Activated naive CD4-positive, alpha-beta T cell (primary cell): ENCODE measurements around the gene C12orf42.

Source experiments
- DNase-seq, 4 experiments: peaks; one replicate each; lab custom pipeline; 2025; lab: John Stamatoyannopoulos, UW

Gene C12orf42

DNA sequence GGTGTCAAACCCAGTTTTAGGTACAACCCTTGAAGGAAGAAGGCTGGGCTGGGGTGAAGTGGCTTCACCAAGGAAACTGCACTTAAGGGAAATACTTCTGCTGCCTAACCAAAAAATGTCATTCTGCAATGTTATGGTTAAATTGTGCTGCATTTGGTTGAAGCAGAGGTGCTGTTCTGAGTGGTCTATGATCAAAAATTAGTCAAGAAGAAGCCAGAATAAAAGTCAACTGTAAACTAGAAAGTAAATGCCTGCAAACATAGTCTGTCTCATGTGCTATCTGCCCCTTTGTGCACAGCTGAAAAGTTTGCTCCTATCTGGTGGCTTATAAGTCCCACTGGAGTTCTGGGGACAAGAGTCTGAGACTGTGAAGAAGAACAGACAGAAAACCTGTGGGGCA lies 158.8 kb downstream of the C12orf42 start:
- no peak for DNase-seq

DNA sequence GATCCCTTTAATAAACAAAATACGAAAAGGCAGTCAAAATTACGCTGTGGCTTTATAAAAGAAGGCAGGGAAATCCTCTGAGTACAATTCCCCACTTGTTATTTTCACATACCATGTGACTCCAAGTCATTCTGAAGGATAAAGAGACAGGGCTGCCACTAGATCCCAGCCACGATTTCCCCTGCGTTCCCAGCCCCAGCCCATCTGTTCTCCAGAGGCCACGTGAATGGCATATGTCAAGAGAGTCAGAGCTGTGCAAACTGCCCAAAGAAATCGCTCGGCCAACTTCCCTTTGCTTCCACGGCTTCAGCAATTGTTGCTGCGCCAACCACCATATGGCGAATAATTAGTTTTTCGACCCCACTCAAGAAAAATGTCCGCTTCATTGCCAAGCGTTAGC lies 161.3 kb downstream of the C12orf42 start:
- no peak for DNase-seq

DNA sequence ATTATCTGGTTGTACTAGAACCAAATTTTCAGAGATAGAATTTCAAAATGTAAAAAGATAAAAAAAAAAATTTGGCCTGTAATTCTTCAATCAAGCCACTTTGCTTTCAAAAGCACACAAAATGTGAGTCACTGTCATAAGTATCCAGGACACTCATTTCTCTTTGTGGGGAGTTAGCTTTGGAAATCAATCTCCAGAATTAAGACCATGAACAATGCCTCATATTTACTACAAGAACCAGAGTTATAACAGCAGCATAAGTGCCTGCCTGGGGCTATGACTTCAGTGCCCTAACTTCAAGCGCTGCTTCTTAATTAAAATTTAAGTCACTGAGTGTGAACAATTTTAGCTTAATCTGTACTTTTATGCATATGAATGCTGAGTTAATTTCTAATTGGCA lies 162.1 kb downstream of the C12orf42 start:
- no peak for DNase-seq

DNA sequence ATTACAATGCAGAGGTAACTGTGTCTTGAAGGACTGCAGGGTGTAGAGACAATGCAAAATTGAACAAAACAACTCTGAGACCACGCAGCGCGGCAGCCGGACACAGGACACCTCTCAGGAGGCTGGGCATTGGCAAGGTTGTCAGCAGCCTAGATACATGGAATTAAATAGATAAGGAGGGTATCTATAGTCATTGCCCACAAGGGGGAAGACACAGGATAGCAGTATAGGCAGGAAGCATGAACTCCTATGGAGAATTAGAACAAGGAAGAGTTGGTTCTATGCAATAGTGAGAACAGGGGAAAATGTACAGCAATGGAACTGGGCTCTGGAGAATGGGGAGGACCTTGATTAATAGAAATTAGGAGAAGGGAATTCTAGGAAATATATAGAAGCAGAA lies 164.1 kb downstream of the C12orf42 start:
- no peak for DNase-seq

DNA sequence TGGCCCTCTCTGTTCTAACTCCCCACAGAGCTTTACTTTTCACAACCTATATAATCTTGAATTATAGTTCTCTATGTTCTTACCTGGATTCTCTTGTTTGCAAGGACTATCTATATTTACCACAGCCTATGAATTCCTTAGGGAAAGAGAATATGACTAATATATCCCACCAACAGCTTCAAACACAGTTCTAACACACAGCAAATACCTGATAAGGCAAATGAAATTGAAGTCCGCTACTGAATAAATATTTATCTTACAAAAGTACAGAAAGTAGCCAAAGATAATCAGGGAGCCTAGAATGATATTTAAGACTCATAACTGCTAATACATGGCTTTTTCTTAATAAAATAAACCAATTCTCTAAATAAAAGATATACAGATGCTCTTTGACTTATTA lies 165.1 kb downstream of the C12orf42 start:
- no peak for DNase-seq

DNA sequence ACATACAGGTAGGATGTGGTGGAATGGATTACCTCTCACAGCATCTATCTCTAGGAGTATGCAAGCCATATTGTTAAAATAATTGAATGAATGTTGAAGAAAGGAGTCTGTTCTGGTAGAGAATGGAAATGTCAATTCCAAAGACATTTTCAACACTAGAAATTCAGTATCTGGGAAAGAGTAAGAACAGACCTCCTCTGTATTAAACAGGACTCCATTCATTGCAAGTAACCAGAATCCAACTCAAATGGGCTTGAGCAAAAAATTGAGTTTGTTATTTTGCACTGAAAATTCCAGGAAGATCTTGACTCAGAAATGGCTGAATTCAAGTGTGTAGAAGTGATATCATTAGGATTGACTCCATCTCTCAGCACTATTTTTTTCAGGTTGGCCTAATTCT lies 168.1 kb downstream of the C12orf42 start:
- DNase-seq: no peak

DNA sequence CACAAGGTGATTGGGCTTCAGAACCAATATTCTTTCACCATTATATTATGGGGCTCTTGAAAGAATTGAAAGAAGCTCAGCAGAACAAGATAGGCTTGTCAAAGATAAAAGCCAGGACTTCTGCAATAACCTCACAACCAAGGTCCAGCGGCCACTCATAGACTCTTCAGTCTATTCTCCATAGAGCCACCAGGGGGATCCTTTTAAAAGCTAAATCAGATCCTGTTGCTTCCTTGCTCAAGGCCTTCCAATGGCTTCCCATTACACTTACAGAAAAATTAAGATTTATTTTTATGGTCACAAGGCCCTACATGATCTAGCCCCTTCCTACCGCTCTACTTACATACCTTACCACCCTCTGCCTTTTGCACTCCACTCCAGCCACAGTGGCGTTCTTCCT lies 169.6 kb downstream of the C12orf42 start:
- DNase-seq: no peak

DNA sequence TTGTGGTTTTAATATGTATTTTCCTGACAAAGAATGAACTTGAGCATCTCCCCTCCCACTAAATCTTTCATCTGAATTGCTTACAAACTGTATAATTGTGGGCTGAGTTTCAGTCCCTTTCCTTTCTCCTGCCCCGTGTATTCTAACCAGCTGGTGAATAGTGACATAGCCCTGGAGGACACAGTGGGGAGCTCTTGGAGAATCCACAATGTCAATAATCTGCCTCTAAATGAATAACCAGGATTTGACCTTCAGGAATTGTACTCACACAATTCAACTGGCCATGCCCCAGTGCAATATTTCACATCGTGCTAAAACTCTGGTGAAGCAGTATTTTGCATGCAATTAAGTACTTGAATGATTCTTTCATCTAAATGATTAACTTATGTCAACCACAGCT lies 177.2 kb downstream of the C12orf42 start:
- DNase-seq: no peak

DNA sequence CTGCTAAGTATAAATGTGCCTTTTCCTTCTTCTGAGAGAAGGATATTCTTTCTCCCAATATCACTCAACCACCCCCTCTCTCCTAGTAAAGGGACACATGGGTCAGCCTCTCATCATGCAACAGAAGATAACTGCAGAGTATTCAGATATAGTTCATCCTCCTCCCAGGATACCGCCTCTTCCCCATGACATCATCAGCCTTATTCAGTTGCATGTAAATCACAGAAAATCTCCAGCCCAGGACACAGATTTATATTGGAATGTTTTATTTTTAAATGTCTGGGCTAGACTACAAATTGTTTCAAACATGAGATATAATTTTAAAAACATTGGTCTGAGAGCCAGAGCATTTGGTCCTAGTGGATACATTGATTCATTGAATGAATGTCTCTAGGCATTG lies 178.5 kb downstream of the C12orf42 start:
- no peak for DNase-seq

DNA sequence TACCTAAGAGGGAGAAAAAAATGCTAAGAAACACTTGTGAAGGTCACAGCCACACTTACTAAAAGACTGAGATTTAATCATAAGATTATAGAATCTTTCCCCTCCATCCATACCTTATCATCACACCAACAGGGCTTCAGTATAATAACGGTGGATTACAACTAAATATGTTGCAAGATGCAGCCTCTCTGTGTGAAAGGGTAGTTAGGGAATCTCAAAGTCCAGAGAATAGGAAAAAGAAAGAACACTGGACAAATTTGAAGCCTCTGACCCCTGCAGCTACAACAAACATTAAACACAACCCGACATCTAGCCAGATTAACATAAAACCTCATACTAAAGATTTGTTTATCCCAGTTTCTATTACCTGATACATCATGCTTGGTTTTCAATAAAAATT lies 181.0 kb downstream of the C12orf42 start:
- no peak for DNase-seq

DNA sequence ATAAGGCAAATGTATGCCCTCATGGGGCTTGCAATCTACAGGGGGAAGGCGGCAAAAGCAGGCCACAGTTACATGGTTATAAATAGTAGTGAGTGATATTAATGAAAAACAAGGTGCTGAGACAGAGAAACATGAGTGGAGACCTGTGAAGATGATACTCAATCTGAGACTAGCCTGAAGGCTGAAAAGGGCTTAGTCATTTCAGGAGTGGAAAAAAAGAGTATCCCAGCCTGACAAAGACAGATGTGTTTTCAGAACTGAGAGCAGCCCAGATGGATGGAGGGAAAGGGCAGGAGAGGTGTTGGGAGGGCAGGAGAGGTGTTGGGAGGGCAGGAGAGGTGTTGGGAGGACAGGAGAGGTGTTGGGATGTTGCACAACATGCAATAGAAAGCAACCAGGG lies 181.9 kb downstream of the C12orf42 start:
- DNase-seq: no peak

DNA sequence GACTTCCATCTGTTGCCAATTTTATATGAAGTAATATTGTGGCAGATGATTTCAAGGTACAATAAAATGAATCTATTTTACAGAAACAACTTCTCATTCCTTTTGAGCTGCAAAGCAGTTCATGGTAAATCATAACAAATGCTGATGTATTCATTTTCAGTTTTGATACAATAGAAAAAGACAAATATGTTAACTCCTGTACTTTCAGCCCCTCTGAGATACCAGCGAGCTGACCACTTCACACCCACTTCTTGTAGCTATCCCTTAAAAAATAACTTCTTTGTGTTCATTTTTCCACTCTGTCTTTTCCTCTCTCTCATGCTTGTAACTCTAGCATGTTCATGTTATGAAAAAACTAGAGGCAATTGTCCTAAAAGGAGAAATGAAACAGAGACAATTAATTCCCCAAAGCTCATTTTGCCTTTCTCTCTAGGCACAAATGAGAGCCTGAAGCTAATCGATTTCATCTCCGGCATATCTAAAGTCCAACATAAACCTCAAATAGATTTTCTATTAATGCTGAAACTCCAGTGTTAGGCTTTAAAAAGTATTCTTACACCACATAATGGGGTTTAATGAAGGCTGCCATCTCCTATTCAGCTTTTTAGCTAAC lies 182.9 kb downstream of the C12orf42 start:
- no peak for DNase-seq

DNA sequence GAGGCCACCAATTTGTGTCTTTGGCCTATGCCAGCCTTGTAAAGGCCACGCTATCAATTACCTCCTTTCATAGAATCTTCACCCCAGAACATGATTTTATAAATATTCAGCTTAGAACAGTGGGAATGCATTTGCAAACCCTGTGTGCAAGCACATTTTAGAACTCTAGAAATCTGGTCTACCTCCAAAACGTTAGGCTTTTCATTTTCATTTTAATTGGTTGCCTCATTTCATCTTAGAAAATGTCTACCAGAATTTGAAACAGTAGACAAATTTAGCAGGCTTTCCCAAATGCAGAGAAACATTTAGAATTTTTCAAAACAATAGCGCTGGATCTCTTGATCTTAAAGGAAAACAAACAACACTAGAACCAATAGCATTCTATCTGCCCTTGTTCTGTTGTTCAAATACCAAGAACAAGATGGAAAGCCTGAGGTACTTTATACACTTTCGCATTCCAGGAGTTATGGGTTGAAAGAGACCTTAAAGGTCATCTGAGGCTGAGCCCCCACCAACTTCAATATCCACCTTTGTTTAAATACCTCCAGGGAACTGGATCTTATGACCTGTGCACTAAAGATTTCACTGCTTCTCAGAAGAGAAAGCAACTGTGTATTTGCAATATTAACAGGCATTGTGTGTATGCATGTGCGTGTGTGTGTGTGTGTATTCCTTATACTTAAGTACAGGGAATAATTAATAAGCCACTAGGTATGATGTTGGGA lies 185.1 kb downstream of the C12orf42 start:
- DNase-seq: no peak

DNA sequence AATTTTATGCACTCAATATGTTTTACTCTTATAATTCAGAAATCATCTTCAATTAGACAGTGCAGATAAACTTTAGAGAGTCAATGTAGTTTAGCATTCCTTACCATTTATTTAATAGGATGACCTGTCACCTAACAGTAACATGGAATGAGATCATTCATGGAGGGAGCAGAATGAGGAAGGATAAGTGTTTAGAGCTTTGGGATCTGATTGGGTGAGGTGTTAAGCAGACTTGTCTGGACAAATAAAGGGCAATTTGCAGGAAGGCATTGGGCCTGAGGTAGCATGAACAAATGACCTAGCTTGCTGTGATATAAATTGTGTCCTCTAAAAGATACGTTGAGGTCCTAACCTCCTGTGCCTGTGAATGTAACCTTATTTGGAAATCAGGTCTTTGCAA lies 187.4 kb downstream of the C12orf42 start:
- DNase-seq: no peak

DNA sequence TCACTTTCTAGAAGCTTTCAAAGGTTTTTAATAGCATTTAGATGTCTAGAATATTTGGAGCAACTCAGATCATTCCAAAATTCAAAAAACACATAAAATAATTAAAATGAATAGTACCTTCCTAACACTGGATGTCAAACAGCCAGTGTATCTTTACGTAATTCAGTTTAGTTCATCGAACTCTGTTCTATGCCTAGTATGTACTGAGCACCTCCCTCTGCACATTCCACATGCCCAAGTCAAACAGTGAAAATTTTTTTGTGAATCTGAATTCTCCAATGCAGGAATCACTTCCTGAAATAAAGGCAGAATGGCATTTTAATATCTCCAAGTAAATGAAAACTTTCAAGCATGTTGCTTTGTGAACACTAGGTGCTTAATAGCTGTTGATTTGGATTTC lies 192.3 kb downstream of the C12orf42 start:
- DNase-seq: no peak

DNA sequence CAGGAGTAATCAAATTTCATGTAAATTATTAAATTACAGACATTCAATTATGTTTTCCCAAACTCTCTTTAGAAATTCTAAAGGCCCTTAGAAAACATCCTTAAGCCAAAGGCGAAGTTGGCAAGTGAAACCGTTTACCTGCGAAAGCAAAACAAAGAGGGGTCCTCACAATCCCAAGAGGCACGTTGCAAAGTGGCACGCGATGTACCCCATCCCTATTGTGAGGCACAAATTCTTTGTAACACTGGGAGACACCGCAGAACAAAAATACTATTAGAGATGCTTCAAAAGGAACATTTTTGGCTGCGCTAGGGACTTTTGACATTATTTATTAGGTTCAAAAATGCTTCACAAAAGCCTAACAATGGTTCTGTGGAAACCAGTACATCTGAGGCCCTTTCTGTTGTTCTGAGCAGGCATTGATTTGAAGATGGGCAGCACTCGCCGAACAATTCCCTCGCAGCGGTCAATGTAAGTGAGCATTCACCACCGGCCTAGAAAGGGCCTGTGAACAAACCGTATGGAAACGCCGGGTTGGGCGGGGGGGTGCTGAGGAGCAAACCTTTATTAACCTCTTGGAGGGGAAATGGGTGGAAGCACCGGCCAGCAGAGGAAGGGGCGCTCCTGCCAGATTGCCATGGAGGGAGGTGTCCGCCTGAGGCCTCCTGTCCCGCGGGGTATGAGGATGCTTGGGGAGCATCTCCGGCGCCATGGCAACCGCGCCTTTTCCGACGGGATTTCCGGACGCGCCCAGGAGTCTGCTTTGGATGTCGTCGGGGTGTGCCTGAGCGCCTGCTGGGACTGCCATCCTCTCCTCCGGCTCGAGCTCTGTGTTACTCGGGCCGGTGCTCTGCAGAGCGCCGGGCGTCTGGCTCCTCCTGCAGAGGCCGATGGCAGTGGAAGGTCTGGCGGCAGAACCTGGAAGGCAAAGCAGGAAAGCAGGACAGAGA lies 193.9 kb downstream of the C12orf42 start:
- DNase-seq: no peak

DNA sequence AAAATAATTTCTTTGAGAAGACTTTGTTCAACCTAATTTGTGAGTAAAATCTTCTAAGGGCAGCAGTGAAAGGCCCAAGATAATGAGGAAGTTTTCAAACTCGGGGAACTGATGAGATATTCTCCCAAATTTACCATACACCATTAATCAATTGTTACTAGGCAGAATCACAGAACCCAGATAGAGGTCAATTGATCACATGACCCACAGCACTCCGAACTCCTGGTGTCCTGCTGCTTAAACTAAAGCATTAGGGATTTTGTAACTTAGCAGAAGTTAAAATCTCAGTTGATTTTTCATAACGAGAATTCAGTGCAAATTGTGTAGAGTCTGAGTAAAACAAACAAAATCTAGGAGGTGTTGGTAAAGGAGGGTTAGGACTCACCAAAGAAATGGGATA lies 207.8 kb downstream of the C12orf42 start:
- no peak for DNase-seq

DNA sequence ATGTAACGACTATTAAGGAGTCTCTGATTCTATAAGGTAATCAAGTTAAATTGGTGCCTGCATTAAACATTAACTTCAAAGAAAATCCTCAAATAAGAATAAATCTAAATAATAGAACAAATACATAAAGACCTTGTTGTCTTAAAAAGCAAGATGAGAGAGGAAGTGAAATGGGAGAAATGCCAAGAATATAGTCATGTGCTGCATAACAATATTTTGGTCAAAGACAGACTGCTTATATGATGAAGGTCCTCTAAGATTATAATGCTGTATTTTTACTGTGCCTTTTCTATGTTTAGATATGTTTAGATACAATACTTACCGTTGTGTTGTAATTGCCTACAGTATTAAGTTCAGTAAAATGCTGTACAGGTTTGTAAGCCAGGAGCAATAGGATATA lies 213.6 kb downstream of the C12orf42 start:
- no peak for DNase-seq

DNA sequence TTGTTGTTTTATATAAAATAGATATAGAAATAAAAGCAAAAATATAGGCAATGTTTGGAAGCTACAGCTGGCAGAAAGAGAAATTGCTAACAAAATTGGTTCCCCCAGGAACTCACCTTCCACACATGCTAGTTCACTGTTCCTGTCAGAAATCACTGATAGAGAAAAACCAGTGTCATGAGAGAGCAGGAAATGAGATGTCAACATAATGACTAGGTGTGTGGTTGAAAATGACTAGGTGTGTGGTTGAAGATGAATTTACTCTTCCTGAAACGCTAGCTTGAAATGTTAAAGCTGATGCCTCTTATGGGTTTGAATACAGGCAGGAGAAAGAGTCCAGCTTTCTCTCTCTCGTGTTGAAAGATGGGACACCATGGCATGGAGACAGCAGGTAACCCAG lies 216.3 kb downstream of the C12orf42 start:
- DNase-seq: no peak

DNA sequence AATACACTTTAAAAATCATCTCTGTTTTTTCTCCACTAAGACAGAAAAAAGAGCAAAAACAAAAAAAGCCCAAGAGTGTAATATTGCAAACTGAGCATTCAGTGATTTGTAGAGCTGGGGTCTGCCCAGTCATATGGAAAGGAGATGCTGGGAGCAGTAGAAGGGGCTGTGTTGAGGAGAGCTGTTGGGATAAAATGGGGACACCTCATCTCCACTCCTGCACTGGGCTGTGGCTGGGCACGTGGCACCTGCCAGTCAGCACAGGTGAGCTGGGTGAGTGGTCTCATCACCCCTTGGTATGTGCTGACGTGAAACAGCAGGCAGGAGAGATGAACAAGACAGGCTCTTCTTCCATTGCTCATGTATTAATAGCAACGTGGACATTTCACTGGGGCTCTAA lies 217.4 kb downstream of the C12orf42 start:
- no peak for DNase-seq

DNA sequence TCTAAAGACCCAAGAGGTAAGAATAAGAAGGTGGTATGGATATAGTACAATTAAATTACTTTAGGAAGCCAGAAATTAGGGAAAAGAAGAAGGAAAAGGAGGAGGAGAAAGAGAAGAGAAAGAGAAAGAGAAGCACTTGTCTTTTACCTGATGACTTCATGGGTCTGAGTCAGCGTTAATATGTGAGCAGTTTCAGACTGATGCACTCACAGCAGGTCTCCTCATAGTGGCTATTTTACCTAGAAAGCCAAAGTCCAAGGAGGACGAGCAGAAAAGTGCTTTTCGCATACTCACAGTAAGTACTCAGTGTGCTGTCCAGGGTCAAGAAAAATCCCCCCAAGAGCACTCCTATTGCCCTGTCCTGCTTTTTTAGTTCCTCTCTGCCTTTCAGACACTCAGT lies 222.1 kb downstream of the C12orf42 start:
- no peak for DNase-seq

DNA sequence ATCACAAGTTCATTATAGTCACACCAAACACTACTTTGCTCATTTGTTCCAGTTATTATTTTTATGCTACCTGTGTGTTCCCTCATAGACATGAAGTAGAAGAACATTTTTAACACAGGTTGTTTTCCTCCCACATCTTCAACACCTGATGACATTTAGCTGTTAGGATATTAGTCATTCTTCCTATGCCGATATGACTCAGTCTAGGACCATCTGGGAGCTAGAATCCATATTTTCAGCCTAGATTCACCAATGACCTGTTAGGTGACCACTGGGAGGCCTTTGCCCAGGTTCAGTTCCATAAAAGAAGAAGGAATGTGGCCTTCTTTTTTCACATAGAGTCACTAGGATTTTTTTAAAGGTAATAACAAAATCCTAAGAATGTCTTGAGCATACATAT lies 222.8 kb downstream of the C12orf42 start:
- DNase-seq: no peak

DNA sequence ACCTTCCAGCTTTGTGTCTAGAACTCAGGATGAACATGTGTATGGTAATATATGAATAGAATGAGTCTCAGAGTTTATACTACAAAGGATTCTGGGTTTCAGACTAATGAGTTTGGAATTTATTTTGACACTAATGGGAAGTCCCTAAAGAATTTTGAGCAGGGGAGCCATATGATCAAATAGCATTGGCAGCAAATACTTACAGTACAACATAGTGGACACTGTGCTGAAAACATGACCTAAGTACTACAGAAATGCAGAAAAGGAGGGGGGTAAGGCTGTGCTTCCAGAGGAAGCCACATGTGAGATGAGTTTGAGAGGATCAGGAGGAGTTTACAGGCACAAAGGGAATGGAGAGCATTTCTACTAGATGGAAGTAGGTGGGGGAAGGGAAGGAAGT lies 225.8 kb downstream of the C12orf42 start:
- no peak for DNase-seq
